IMR-90 (cell line): Measurements from ENCODE around the gene ERCC3. TPM values are rescaled to one million over a fixed set of nuclear protein-coding genes. Genes with fewer than 3 reads are reported as not detected.

Experiments used
- ATAC-seq: fragments of 200-7000 bp; cut with Tn5 transposase; 2 replicates; pipeline ENCODE4 v1.9.1; 2020; ENCODE audit warnings: low read depth, mild to moderate bottlenecking, moderate library complexity
- BruUV-seq: library from RNA; stranded (reverse); fragments of 400-500 nt; replicated peaks from 2 replicates; lab custom pipeline; 2021; lab: Mats Ljungman, UMichigan
- CTCF ChIA-PET: fragments of 300-600 bp; formaldehyde crosslinking; extraction: SDS; loops from one replicate; lab custom pipeline; 2021; ENCODE audit warnings: antibody characterized with exemption; lab: Yijun Ruan, JAX
- POLR2A ChIA-PET: fragments of 300-600 bp; sonication (Branson Sonifier 250); formaldehyde crosslinking; loops from one replicate; lab custom pipeline; 2022; ENCODE audit warnings: antibody characterized with exemption; ENCODE audit not compliant: unreplicated experiment; lab: Charles Lee
- DNase-seq: peaks from one replicate; pipeline ENCODE4 v3.0.0; 2013
- H2AFZ ChIP-seq: replicated peaks from 2 replicates; pipeline ENCODE3; 2013; ENCODE audit warnings: low read length, mild to moderate bottlenecking; ENCODE audit not compliant: poor library complexity
- H2AK5ac ChIP-seq: 2 replicates; pipeline ENCODE4 v1.6.1; 2013; ENCODE audit warnings: low read depth, low read length, inconsistent platforms
- H2AK9ac ChIP-seq: replicated peaks from 2 replicates; pipeline ENCODE3; 2013; ENCODE audit warnings: mild to moderate bottlenecking, low read depth, low read length, moderate library complexity; ENCODE audit not compliant: poor library complexity
- H2BK120ac ChIP-seq: 2 replicates; pipeline ENCODE4 v1.6.1; 2013; ENCODE audit warnings: low read depth, low read length, inconsistent platforms
- H2BK15ac ChIP-seq: 3 replicates; pipeline ENCODE4 v1.6.1; 2013; ENCODE audit warnings: low read depth, low read length, inconsistent platforms
- H2BK20ac ChIP-seq: 2 replicates; pipeline ENCODE4 v1.6.1; 2013; ENCODE audit warnings: low read depth, mild to moderate bottlenecking, inconsistent platforms, low read length, moderate library complexity
- H2BK5ac ChIP-seq: 2 replicates; pipeline ENCODE4 v1.6.1; 2013; ENCODE audit warnings: mild to moderate bottlenecking, low read depth, low read length, inconsistent platforms; ENCODE audit not compliant: poor library complexity, severe bottlenecking
- H3K14ac ChIP-seq: replicated peaks from 2 replicates; pipeline ENCODE4 v1.6.1; 2013; ENCODE audit warnings: low read depth, low read length, inconsistent platforms
- H3K18ac ChIP-seq: 2 replicates; pipeline ENCODE4 v1.6.1; 2013; ENCODE audit warnings: low read depth, low read length, control low read depth
- H3K23ac ChIP-seq: 2 replicates; pipeline ENCODE4 v1.6.1; 2013; ENCODE audit warnings: low read depth, low read length, inconsistent platforms
- H3K27ac ChIP-seq: 2 replicates; pipeline ENCODE4 v1.5.1; 2013; ENCODE audit warnings: mild to moderate bottlenecking, control low read depth, low read length; ENCODE audit not compliant: insufficient read depth
- H3K27me3 ChIP-seq: 2 replicates; pipeline ENCODE4 v1.6.1; 2013; ENCODE audit warnings: low read length; ENCODE audit not compliant: control insufficient read depth, insufficient read depth
- H3K36me3 ChIP-seq: 2 replicates; pipeline ENCODE4 v1.6.1; 2013; ENCODE audit warnings: low read length, mixed read lengths; ENCODE audit not compliant: control insufficient read depth, insufficient read depth
- H3K4ac ChIP-seq: 2 replicates; pipeline ENCODE4 v1.6.1; 2013; ENCODE audit warnings: low read depth, low read length, inconsistent platforms
- H3K4me1 ChIP-seq: 2 replicates; pipeline ENCODE4 v1.6.1; 2013; ENCODE audit warnings: low read length, mixed read lengths; ENCODE audit not compliant: control insufficient read depth, insufficient read depth
- H3K4me2 ChIP-seq: 2 replicates; pipeline ENCODE4 v1.6.1; 2013; ENCODE audit warnings: low read depth, mild to moderate bottlenecking, control low read depth, low read length, moderate library complexity
- H3K4me3 ChIP-seq: 2 replicates; pipeline ENCODE4 v1.5.1; 2013; ENCODE audit warnings: low read depth, mild to moderate bottlenecking, control low read depth, low read length, moderate library complexity; ENCODE audit not compliant: insufficient read depth
- H3K56ac ChIP-seq: 2 replicates; pipeline ENCODE4 v1.6.1; 2013; ENCODE audit warnings: low read length, inconsistent platforms; ENCODE audit not compliant: insufficient read depth; ENCODE audit errors: extremely low read depth
- H3K79me1 ChIP-seq, 2 experiments: 2 replicates each; pipeline ENCODE4 v1.6.1; 2013; ENCODE audit warnings: low read length in 2 of 2, inconsistent platforms in 1 of 2, low read depth in 1 of 2
- H3K9ac ChIP-seq: 2 replicates; pipeline ENCODE4 v1.6.1; 2013; ENCODE audit warnings: low read depth, low read length, control low read depth
- H3K9me1 ChIP-seq: 2 replicates; pipeline ENCODE4 v1.6.1; 2013; ENCODE audit warnings: low read length, inconsistent platforms; ENCODE audit not compliant: insufficient read depth
- H3K9me3 ChIP-seq: 2 replicates; pipeline ENCODE4 v1.6.1; 2013; ENCODE audit warnings: low read length; ENCODE audit not compliant: control insufficient read depth, insufficient read depth
- H4K20me1 ChIP-seq: 2 replicates; pipeline ENCODE4 v1.6.1; 2013; ENCODE audit warnings: low read length, inconsistent platforms; ENCODE audit not compliant: insufficient read depth
- H4K5ac ChIP-seq: 2 replicates; pipeline ENCODE4 v1.6.1; 2013; ENCODE audit warnings: mild to moderate bottlenecking, low read depth, low read length, control low read depth
- H4K8ac ChIP-seq, 2 experiments: 2 replicates each; pipeline ENCODE4 v1.6.1; 2013; ENCODE audit warnings: low read depth in 2 of 2, low read length in 2 of 2, control low read depth in 1 of 2, inconsistent platforms in 1 of 2
- H4K91ac ChIP-seq: 2 replicates; pipeline ENCODE4 v1.6.1; 2013; ENCODE audit warnings: low read depth, low read length, inconsistent platforms; ENCODE audit not compliant: insufficient read depth
- BHLHE40 ChIP-seq: fragments of 150-350 bp; IDR thresholded peaks from 2 replicates; pipeline ENCODE4 v1.6.1; 2016; ENCODE audit warnings: mild to moderate bottlenecking, low read depth, low read length
- CEBPB ChIP-seq: IDR thresholded peaks from 2 replicates; pipeline ENCODE4 v1.6.1; 2012; ENCODE audit warnings: low read depth, low read length, improper control_type of control experiment
- CHD1 ChIP-seq: IDR thresholded peaks from 2 replicates; pipeline ENCODE4 v1.6.1; 2012; ENCODE audit warnings: low read depth, low read length, improper control_type of control experiment
- CTCF ChIP-seq: conservative IDR thresholded peaks from 2 replicates; pipeline ENCODE4 v1.5.1; 2012; ENCODE audit warnings: mild to moderate bottlenecking, low read depth, low read length, improper control_type of control experiment
- ELK1 ChIP-seq: fragments of 150-350 bp; IDR thresholded peaks from 2 replicates; pipeline ENCODE4 v1.6.1; 2016; ENCODE audit warnings: low read depth, mild to moderate bottlenecking, low read length, moderate library complexity, borderline replicate concordance
- FOS ChIP-seq: fragments of 150-350 bp; IDR thresholded peaks from 2 replicates; pipeline ENCODE4 v1.6.1; 2016; ENCODE audit warnings: low read depth, low read length
- MAFK ChIP-seq: IDR thresholded peaks from 2 replicates; pipeline ENCODE4 v1.6.1; 2012; ENCODE audit warnings: low read depth, low read length, improper control_type of control experiment
- MAZ ChIP-seq: IDR thresholded peaks from 2 replicates; pipeline ENCODE4 v1.6.1; 2012; ENCODE audit warnings: low read depth, mild to moderate bottlenecking, low read length, improper control_type of control experiment, moderate library complexity, borderline replicate concordance
- MXI1 ChIP-seq: IDR thresholded peaks from 2 replicates; pipeline ENCODE4 v1.6.1; 2012; ENCODE audit warnings: low read depth, mild to moderate bottlenecking, low read length, moderate library complexity, borderline replicate concordance
- NFE2L2 ChIP-seq: fragments of 150-350 bp; IDR thresholded peaks from 2 replicates; pipeline ENCODE4 v1.6.1; 2016; ENCODE audit warnings: low read depth, mild to moderate bottlenecking, low read length
- POLR2A ChIP-seq: IDR thresholded peaks from 2 replicates; pipeline ENCODE4 v1.6.1; 2012; ENCODE audit warnings: mild to moderate bottlenecking, low read depth, low read length
- RAD21 ChIP-seq: IDR thresholded peaks from 2 replicates; pipeline ENCODE4 v1.6.1; 2012; ENCODE audit warnings: low read length, improper control_type of control experiment
- RCOR1 ChIP-seq: IDR thresholded peaks from 2 replicates; pipeline ENCODE4 v1.6.1; 2012; ENCODE audit warnings: mild to moderate bottlenecking, low read length, improper control_type of control experiment; ENCODE audit not compliant: insufficient replicate concordance
- RFX5 ChIP-seq: IDR thresholded peaks from 2 replicates; pipeline ENCODE4 v1.8.0; 2012; ENCODE audit warnings: low read depth, mild to moderate bottlenecking, low read length, moderate library complexity
- SMC3 ChIP-seq: fragments of 150-350 bp; IDR thresholded peaks from 2 replicates; pipeline ENCODE4 v1.6.1; 2016; ENCODE audit warnings: low read depth, mild to moderate bottlenecking, antibody characterized with exemption, low read length, moderate library complexity
- USF2 ChIP-seq: fragments of 150-350 bp; IDR thresholded peaks from 2 replicates; pipeline ENCODE4 v1.6.1; 2017; ENCODE audit warnings: mild to moderate bottlenecking, antibody characterized with exemption, low read length, low read depth
- WGBS, 2 experiments: methylation state at CpG; one replicate each; pipeline versions ENCODE4 v1.1.5 to v1.1.7; 2013; ENCODE audit warnings: missing lambda C conversion rate in 2 of 2; ENCODE audit not compliant: insufficient read length in 1 of 2; ENCODE audit errors: extremely low coverage in 2 of 2; 5-methylcytosine and 5-hydroxymethylcytosine counted together
- dilution Hi-C: fragments of 300-500 bp; cut with HindIII; formaldehyde crosslinking; loops from one replicate; pipeline ENCODE4 v1.14.3; 2018; ENCODE audit warnings: low sequenced_read_pairs; ENCODE audit not compliant: unreplicated experiment
- in situ Hi-C: fragments of 300-500 bp; cut with MboI; formaldehyde crosslinking; loops from 3 replicates; pipeline ENCODE4 v1.14.3; 2019; ENCODE audit warnings: low sequenced_read_pairs, inconsistent platforms, mixed read lengths
- intact Hi-C: fragments of 100-400 bp; cut with micrococcal nuclease; formaldehyde crosslinking; loops from 2 replicates; pipeline ENCODE4 v1.10.0; 2022
- polyA plus RNA-seq, 3 experiments: library from polyadenylated mRNA; depleted of rRNA; stranded (reverse); fragments of >200 nt; gene quantifications; 2 replicates each; pipeline ENCODE4 v1.2.3, GENCODE V29; 2012; ENCODE audit warnings: low replicate concordance in 1 of 3
- total RNA-seq: library from RNA; depleted of rRNA; stranded (reverse); fragments of >200 nt; gene quantifications from 2 replicates; pipeline ENCODE4 v1.2.3, GENCODE V29; 2012

Gene ERCC3
- total and polyA plus RNA-seq, 2 of the 4 experiments (the other 2 are of a cell fraction), result 43.2 to 52.0 TPM

DNA sequence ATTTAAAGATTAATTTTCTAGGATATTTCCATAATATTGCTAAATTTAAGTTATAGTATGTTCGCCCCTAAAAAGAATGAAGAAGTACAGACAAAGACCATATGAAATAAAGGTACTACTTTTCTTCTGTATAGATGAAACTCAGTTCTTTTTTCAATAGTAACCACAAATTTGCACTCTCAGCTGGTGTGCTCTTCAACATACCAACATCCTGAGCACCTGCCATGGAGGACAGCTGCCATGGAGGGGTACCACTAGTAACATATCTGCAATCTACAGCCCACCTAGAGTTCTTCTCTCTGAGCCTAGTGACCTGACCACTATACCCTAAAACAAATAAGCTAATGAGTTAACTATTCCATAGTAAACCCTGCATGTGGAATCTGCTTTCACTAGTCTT, 36.8 kb upstream of the ERCC3 start:
- H2BK5ac ChIP-seq, result no peak overlapping the region
- H4K20me1 ChIP-seq, result peaks cover 4% of the 10 kb centered on the region; the same call in 1 of the 2 replicates
- no peak overlapping the region for H3K27ac ChIP-seq
- no peak overlapping the region for H3K4ac ChIP-seq
- no peak overlapping the region for H2BK15ac ChIP-seq
- BruUV-seq, result no TSS peak
- no peak overlapping the region for H3K18ac ChIP-seq
- ChIA-PET CTCF (no interaction called here), POLR2A (no interaction called here)
- no peak overlapping the region for H2AFZ ChIP-seq
- DNase-seq, result no peak
- dilution Hi-C loops, result no loop called here
- no peak overlapping the region for H2BK120ac ChIP-seq
- no peaks in the 10 kb centered on the region for H3K4me1 ChIP-seq
- H3K9me3 ChIP-seq, result no peaks in the 10 kb centered on the region
- TF ChIP-seq MAZ (no peak), MAFK (no peak), CEBPB (no peak), CTCF (no peak), RCOR1 (no peak), RFX5 (no peak), FOS (no peak), BHLHE40 (no peak), ELK1 (no peak), SMC3 (no peak), USF2 (no peak), POLR2A (no peak), MXI1 (no peak), NFE2L2 (no peak), RAD21 (no peak), CHD1 (no peak)
- in situ Hi-C loops, result no loop called here
- H3K27me3 ChIP-seq, result no peaks in the 10 kb centered on the region
- H3K14ac ChIP-seq, result no peak overlapping the region
- no peak for ATAC-seq
- H3K9me1 ChIP-seq, result no peaks in the 10 kb centered on the region
- H3K56ac ChIP-seq, result no peak overlapping the region
- H3K4me3 ChIP-seq, result no peak overlapping the region
- no peak overlapping the region for H2BK20ac ChIP-seq
- H3K36me3 ChIP-seq, result peaks cover 13% of the 10 kb centered on the region; the same call in 1 of the 2 replicates
- no peak overlapping the region for H2AK9ac ChIP-seq
- no CpG with 5 or more reads among the region's 1 CpG for WGBS, 2 experiments
- H2AK5ac ChIP-seq, result no peak overlapping the region
- no peak overlapping the region for H3K23ac ChIP-seq
- intact Hi-C loops, result no loop called here
- H3K4me2 ChIP-seq, result no peak overlapping the region
- H4K5ac ChIP-seq, result no peak overlapping the region
- H4K8ac ChIP-seq, result no peak overlapping the region
- H4K91ac ChIP-seq, result no peak overlapping the region
- peaks cover 0 to 10% of the 10 kb centered on the region in 2 experiments for H3K79me1 ChIP-seq
- H3K9ac ChIP-seq, result no peak overlapping the region
